Endodermal cell (in vitro differentiated cells): ENCODE data around the gene OR51F1. TPM values are rescaled to one million over a fixed set of nuclear protein-coding genes. Genes with fewer than 3 reads are reported as not detected.

ENCODE experiments used
- DNase-seq: peaks from one replicate; pipeline ENCODE4 v3.0.0-alpha.2; 2017
- H3K27ac ChIP-seq: 2 replicates; pipeline ENCODE4 v1.5.1; 2013; ENCODE audit warnings: mild to moderate bottlenecking, low read depth, low read length, moderate library complexity
- H3K27me3 ChIP-seq: 2 replicates; pipeline ENCODE4 v1.6.1; 2013; ENCODE audit warnings: mild to moderate bottlenecking, low read length, moderate library complexity; ENCODE audit not compliant: insufficient read depth, control insufficient read depth, poor library complexity, severe bottlenecking
- H3K36me3 ChIP-seq: 2 replicates; pipeline ENCODE4 v1.7.0; 2013; ENCODE audit warnings: mild to moderate bottlenecking, low read length, moderate library complexity; ENCODE audit not compliant: control insufficient read depth, insufficient read depth
- H3K4me1 ChIP-seq: one replicate; pipeline ENCODE4 v1.7.0; 2013; ENCODE audit warnings: low read length; ENCODE audit not compliant: control insufficient read depth, insufficient read depth
- H3K4me3 ChIP-seq: 2 replicates; pipeline ENCODE4 v1.5.1; 2013; ENCODE audit warnings: mild to moderate bottlenecking, low read length, moderate library complexity
- H3K9ac ChIP-seq: 2 replicates; pipeline ENCODE4 v1.6.1; 2013; ENCODE audit warnings: mild to moderate bottlenecking, low read length, moderate library complexity; ENCODE audit not compliant: poor library complexity, severe bottlenecking; ENCODE audit errors: extremely low read depth
- H3K9me3 ChIP-seq: 2 replicates; pipeline ENCODE4 v1.6.1; 2013; ENCODE audit warnings: mild to moderate bottlenecking, low read length, moderate library complexity; ENCODE audit not compliant: control insufficient read depth
- H3K27ac Mint-ChIP-seq: 2 replicates; pipeline ENCODE4 v1.8.0; 2020; ENCODE audit warnings: mixed read lengths
- H3K27me3 Mint-ChIP-seq: 2 replicates; pipeline ENCODE4 v1.8.0; 2021; ENCODE audit warnings: mild to moderate bottlenecking, mixed read lengths; ENCODE audit not compliant: insufficient read depth
- H3K36me3 Mint-ChIP-seq: 2 replicates; pipeline ENCODE4 v1.8.0; 2020; ENCODE audit warnings: low read depth, mixed read lengths
- H3K4me1 Mint-ChIP-seq: 2 replicates; pipeline ENCODE4 v1.8.0; 2020; ENCODE audit warnings: mixed read lengths
- H3K4me3 Mint-ChIP-seq: 2 replicates; pipeline ENCODE4 v1.8.0; 2020; ENCODE audit warnings: mild to moderate bottlenecking, moderate library complexity, mixed read lengths
- H3K9me3 Mint-ChIP-seq: 2 replicates; pipeline ENCODE4 v1.8.0; 2020; ENCODE audit warnings: mild to moderate bottlenecking, mixed read lengths
- WGBS, 2 experiments: methylation state at CpG; one replicate each; pipeline versions ENCODE4 v1.1.5 to v1.1.7; 2013; ENCODE audit warnings: missing lambda C conversion rate in 2 of 2, mixed read lengths in 1 of 2; ENCODE audit not compliant: insufficient coverage in 1 of 2, insufficient read length in 1 of 2; 5-methylcytosine and 5-hydroxymethylcytosine counted together
- long read RNA-seq, 4 experiments: library from polyadenylated mRNA in 2 of 4; library from RNA in 1 of 4; library from capped mRNA in 1 of 4; stranded (forward) in 3 of 4; unstranded in 1 of 4; transcript quantifications; one replicate each; pipeline ENCODE4 v2.0.0, GENCODE V29; 2020 to 2021; ENCODE audit warnings: inconsistent platforms in 1 of 4
- polyA plus RNA-seq, 2 experiments: library from polyadenylated mRNA; stranded (reverse); fragments of 50-300 nt; gene quantifications; one replicate each; pipeline ENCODE4 v1.2.3, GENCODE V29; 2013
- total RNA-seq, 2 donors: library from RNA; stranded (reverse); fragmentation: NEBNext Ultra II Directional in 1 of 2; extraction: Animal tissue kit (Norgen Biotek cat#: 25700) in 1 of 2; gene quantifications; 2 replicates in 1 of 2; 3 replicates in 1 of 2; pipeline ENCODE4 v1.2.1, GENCODE V29; 2021
- TF ChIP-seq, protein P1 (sequence below): fragments of 200-600 bp; sonication (generic); conservative IDR thresholded peaks from 2 replicates; pipeline ENCODE4 v1.5.0; 2021; ENCODE audit warnings: antibody characterized with exemption, mild to moderate bottlenecking

Gene OR51F1, protein sequence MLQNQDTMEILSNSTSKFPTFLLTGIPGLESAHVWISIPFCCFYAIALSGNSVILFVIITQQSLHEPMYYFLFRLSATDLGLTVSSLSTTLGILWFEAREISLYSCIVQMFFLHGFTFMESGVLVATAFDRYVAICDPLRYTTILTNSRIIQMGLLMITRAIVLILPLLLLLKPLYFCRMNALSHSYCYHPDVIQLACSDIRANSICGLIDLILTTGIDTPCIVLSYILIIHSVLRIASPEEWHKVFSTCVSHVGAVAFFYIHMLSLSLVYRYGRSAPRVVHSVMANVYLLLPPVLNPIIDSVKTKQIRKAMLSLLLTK
- total RNA-seq = not detected
- not detected for polyA plus RNA-seq (2013, experiment 1 of 2)
- not detected for polyA plus RNA-seq (2013, experiment 2 of 2)
- long read RNA-seq, experiment 1 = 0 reads
- long read RNA-seq, experiment 2 = 0 reads
- long read RNA-seq, experiment 3 = 0 reads
- long read RNA-seq, experiment 4 = 0 reads

DNA sequence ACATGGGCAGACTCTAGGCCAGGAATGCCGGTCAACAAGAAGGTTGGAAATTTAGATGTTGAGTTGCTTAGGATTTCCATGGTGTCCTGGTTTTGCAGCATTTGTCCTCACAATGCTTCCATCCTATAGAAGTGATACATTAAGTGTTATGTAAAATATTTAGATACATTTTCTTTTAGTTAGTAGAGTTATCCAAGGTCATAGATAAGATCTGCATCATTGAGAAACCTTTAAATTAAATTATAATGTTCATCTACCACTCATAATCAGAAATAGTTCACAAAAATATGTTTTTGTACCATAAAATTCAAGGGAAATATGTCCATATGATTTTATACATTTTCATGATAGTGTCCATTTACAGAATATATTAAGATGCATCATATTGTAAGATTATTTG lies at the start of gene OR51F1:
OR51F1 (minus strand) TSS at position 101 of the 400 bp plus-strand sequence; CDS start at position 101, 0 bp downstream.
- H3K27ac ChIP-seq = no peak within 1 kb of the TSS
- H3K9me3 ChIP-seq = no peaks in the 10 kb centered on the region
- Mint-ChIP-seq H3K9me3 (no peaks in the 10 kb centered on the region), H3K27me3 (no peaks in the 10 kb centered on the region), H3K27ac (no peak within 1 kb of the TSS), H3K4me1 (no peaks in the 10 kb centered on the region), H3K36me3 (no peaks in the 10 kb centered on the region), H3K4me3 (no peak within 1 kb of the TSS)
- H3K36me3 ChIP-seq = no peaks in the 10 kb centered on the region
- DNase-seq = no peak
- 79% methylated on average over 1 of the region's 1 CpG; no CpG with 5 or more reads in 1 of the 2 experiments for WGBS, 2 experiments
- H3K4me3 ChIP-seq = no peak within 1 kb of the TSS
- no peaks in the 10 kb centered on the region for H3K27me3 ChIP-seq
- H3K4me1 ChIP-seq = no peaks in the 10 kb centered on the region
- no peak within 1 kb of the TSS for H3K9ac ChIP-seq
- TF ChIP-seq, protein P1, sequence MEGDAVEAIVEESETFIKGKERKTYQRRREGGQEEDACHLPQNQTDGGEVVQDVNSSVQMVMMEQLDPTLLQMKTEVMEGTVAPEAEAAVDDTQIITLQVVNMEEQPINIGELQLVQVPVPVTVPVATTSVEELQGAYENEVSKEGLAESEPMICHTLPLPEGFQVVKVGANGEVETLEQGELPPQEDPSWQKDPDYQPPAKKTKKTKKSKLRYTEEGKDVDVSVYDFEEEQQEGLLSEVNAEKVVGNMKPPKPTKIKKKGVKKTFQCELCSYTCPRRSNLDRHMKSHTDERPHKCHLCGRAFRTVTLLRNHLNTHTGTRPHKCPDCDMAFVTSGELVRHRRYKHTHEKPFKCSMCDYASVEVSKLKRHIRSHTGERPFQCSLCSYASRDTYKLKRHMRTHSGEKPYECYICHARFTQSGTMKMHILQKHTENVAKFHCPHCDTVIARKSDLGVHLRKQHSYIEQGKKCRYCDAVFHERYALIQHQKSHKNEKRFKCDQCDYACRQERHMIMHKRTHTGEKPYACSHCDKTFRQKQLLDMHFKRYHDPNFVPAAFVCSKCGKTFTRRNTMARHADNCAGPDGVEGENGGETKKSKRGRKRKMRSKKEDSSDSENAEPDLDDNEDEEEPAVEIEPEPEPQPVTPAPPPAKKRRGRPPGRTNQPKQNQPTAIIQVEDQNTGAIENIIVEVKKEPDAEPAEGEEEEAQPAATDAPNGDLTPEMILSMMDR = no peak

DNA sequence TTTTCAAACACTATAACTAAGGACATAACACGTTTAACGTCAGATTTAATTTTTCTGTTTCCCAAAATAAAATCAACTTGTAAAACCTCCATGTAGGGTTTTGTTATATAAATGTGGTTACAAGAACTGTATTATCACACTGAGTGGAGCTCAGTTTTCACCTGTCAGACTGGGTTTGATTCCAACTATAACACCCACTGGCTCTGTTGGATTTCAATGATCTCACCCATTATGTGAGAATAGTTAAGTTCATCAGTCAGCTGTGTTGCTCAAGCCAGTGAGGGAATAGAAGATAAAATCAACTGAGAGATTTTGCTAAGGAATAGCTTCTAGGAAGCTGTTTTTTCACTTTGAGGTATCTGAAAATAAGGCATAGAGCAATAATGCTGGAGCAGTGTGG lies 39.5 kb upstream of the OR51F1 start:
- Histone ChIP-seq H3K9ac (no peak overlapping the region), H3K36me3 (no peaks in the 10 kb centered on the region), H3K4me1 (no peaks in the 10 kb centered on the region), H3K27me3 (no peaks in the 10 kb centered on the region), H3K4me3 (no peak overlapping the region), H3K27ac (no peak overlapping the region), H3K9me3 (no peaks in the 10 kb centered on the region)
- no peak overlapping the region for H3K27ac Mint-ChIP-seq
- no peaks in the 10 kb centered on the region for H3K36me3 Mint-ChIP-seq
- DNase-seq = no peak
- H3K27me3 Mint-ChIP-seq = no peaks in the 10 kb centered on the region
- H3K4me3 Mint-ChIP-seq = no peak overlapping the region
- no peaks in the 10 kb centered on the region for H3K9me3 Mint-ChIP-seq
- no peaks in the 10 kb centered on the region for H3K4me1 Mint-ChIP-seq
- 94% methylated on average over 2 of the region's 2 CpGs; no CpG with 5 or more reads in 1 of the 2 experiments for WGBS, 2 experiments
- TF ChIP-seq, protein P1 = no peak

DNA sequence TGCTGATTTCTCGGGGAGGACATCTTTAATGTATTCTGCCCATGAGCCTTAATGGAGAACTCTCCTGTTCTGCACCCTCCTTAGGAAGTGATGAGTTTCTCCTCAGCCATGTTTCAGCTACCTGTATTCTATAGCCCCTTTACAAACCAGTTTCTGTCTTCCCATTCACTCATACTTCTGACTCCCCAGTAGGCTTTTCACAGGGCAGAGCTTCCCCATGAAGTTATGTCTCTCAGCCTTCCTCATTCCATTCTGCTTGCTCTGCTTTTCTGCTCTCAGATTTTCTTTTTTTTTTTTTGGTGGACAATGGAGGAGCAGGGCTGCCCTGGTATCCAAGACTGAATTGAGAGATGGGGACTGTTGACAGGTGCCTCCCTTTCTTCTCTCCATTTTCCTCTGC lies 38.7 kb upstream of the OR51F1 start:
- DNase-seq = no peak
- TF ChIP-seq, protein P1 = no peak
- Histone ChIP-seq H3K9ac (no peak overlapping the region), H3K27me3 (no peaks in the 10 kb centered on the region), H3K4me1 (no peaks in the 10 kb centered on the region), H3K27ac (no peak overlapping the region), H3K4me3 (no peak overlapping the region), H3K9me3 (no peaks in the 10 kb centered on the region), H3K36me3 (no peaks in the 10 kb centered on the region)
- WGBS, 2 experiments = 100% methylated on average over 1 of the region's 1 CpG
- no peaks in the 10 kb centered on the region for H3K4me1 Mint-ChIP-seq
- H3K36me3 Mint-ChIP-seq = no peaks in the 10 kb centered on the region
- H3K27ac Mint-ChIP-seq = no peak overlapping the region
- H3K4me3 Mint-ChIP-seq = no peak overlapping the region
- no peaks in the 10 kb centered on the region for H3K27me3 Mint-ChIP-seq
- H3K9me3 Mint-ChIP-seq = no peaks in the 10 kb centered on the region
